B cell (primary cell): ENCODE results near the gene SEMA6C. TPM values are rescaled to one million over a fixed set of nuclear protein-coding genes. Genes with fewer than 3 reads are reported as not detected.

ENCODE experiments used
- ATAC-seq: fragments of 200-7000 bp; cut with Tn5 transposase; one replicate; pipeline ENCODE4 v1.10.0; 2021; ENCODE audit warnings: low read depth, mild to moderate bottlenecking, moderate number of reproducible peaks, moderate library complexity
- CTCF ChIA-PET: fragments of 350-600 bp; sonication (Branson Sonifier 250); formaldehyde crosslinking; loops from one replicate; lab custom pipeline; 2021; ENCODE audit warnings: antibody characterized with exemption, inconsistent platforms; lab: Charles Lee
- POLR2A ChIA-PET: fragments of 350-600 bp; sonication (Branson Sonifier 250); formaldehyde crosslinking; loops from one replicate; lab custom pipeline; 2021; ENCODE audit warnings: antibody characterized with exemption; lab: Charles Lee
- DNase-seq: peaks from one replicate; pipeline ENCODE4 v3.0.0; 2013
- H2AFZ ChIP-seq: 2 replicates; pipeline ENCODE4 v1.6.1; 2012; ENCODE audit warnings: mild to moderate bottlenecking, low read depth, low read length; ENCODE audit not compliant: insufficient read depth, poor library complexity, severe bottlenecking
- H3K27ac ChIP-seq, 2 donors: 1 replicate in 1 of 2; 2 replicates in 1 of 2; pipeline ENCODE4 v1.5.1; 2012 to 2013; ENCODE audit warnings: low read length in 2 of 2, mild to moderate bottlenecking in 2 of 2, moderate library complexity in 1 of 2
- H3K27me3 ChIP-seq, 4 experiments: fragments of 200-600 bp in 1 of 4; sonication (generic) in 1 of 4; replicated peaks in 1 of 4; 1 replicate in 2 of 4; 2 replicates in 2 of 4; pipeline versions ENCODE4 v1.6.1 to v1.7.0; 2013 to 2016; ENCODE audit warnings: low read length in 3 of 4, mild to moderate bottlenecking in 2 of 4, mixed read lengths in 1 of 4, moderate library complexity in 1 of 4; ENCODE audit not compliant: insufficient read depth in 4 of 4, control insufficient read depth in 3 of 4; ENCODE audit errors: control extremely low read depth in 1 of 4
- H3K36me3 ChIP-seq, 2 experiments: replicated peaks in 1 of 2; 1 replicate in 1 of 2; 2 replicates in 1 of 2; pipeline versions ENCODE4 v1.6.1 to v1.7.1; 2013; ENCODE audit warnings: low read length in 1 of 2; ENCODE audit not compliant: insufficient read depth in 2 of 2, control insufficient read depth in 1 of 2; ENCODE audit errors: control extremely low read depth in 1 of 2, extremely low read depth in 1 of 2
- H3K4me1 ChIP-seq, 2 donors: fragments of 200-600 bp in 1 of 2; sonication (generic) in 1 of 2; 1 replicate in 1 of 2; 2 replicates in 1 of 2; pipeline versions ENCODE4 v1.5.1 to v1.6.1; 2013 to 2017; ENCODE audit warnings: low read length in 2 of 2; ENCODE audit not compliant: control insufficient read depth in 2 of 2, insufficient read depth in 2 of 2
- H3K4me2 ChIP-seq: replicated peaks from 2 replicates; pipeline ENCODE3; 2012; ENCODE audit warnings: mild to moderate bottlenecking, low read depth, low read length; ENCODE audit not compliant: poor library complexity, severe bottlenecking
- H3K4me3 ChIP-seq, 5 experiments: fragments of 200-600 bp in 1 of 5; sonication (generic) in 1 of 5; 1 replicate in 3 of 5; 2 replicates in 2 of 5; pipeline versions ENCODE4 v1.5.1 to v1.7.0; 2011 to 2016; ENCODE audit warnings: low read length in 4 of 5, mild to moderate bottlenecking in 4 of 5, low read depth in 2 of 5, control low read depth in 1 of 5, moderate library complexity in 1 of 5; ENCODE audit not compliant: insufficient read depth in 1 of 5; ENCODE audit errors: control extremely low read depth in 1 of 5, extremely low read depth in 1 of 5
- H3K79me2 ChIP-seq: fragments of 200-600 bp; sonication (generic); one replicate; pipeline ENCODE4 v1.6.0; 2016; ENCODE audit warnings: low read length; ENCODE audit not compliant: control insufficient read depth, insufficient read depth
- H3K9ac ChIP-seq: fragments of 200-600 bp; sonication (generic); 2 replicates; pipeline ENCODE4 v1.6.1; 2017; ENCODE audit warnings: mild to moderate bottlenecking, low read length, moderate library complexity
- H3K9me3 ChIP-seq, 3 donors: one replicate each; pipeline versions ENCODE4 v1.6.1 to v1.7.1; 2013; ENCODE audit warnings: low read length in 2 of 3; ENCODE audit not compliant: control insufficient read depth in 2 of 3, insufficient read depth in 1 of 3; ENCODE audit errors: control extremely low read depth in 1 of 3
- H4K20me1 ChIP-seq: 2 replicates; pipeline ENCODE4 v1.6.0; 2012; ENCODE audit warnings: mild to moderate bottlenecking, low read length; ENCODE audit not compliant: insufficient read depth, control insufficient read depth, poor library complexity, severe bottlenecking
- H3K27ac Mint-ChIP-seq: one replicate; pipeline ENCODE4 v1.8.0; 2021; ENCODE audit warnings: mixed read lengths
- H3K27me3 Mint-ChIP-seq: one replicate; pipeline ENCODE4 v1.8.0; 2021; ENCODE audit warnings: mixed read lengths
- H3K4me1 Mint-ChIP-seq: one replicate; pipeline ENCODE4 v1.8.0; 2021; ENCODE audit warnings: mixed read lengths
- H3K4me3 Mint-ChIP-seq: one replicate; pipeline ENCODE4 v1.8.0; 2021; ENCODE audit warnings: mixed read lengths
- H3K9me3 Mint-ChIP-seq: one replicate; pipeline ENCODE4 v1.8.0; 2022; ENCODE audit warnings: mixed read lengths; ENCODE audit not compliant: insufficient read depth
- EZH2 ChIP-seq: IDR thresholded peaks from 2 replicates; pipeline ENCODE4 v1.6.1; 2012; ENCODE audit warnings: borderline replicate concordance, low read depth, mild to moderate bottlenecking, moderate library complexity, low read length; ENCODE audit not compliant: insufficient read depth, poor library complexity, severe bottlenecking
- WGBS: methylation state at CpG from one replicate; pipeline ENCODE4 v1.1.5; 2013; ENCODE audit warnings: missing lambda C conversion rate; ENCODE audit not compliant: insufficient coverage; 5-methylcytosine and 5-hydroxymethylcytosine counted together
- intact Hi-C: fragments of 100-400 bp; cut with micrococcal nuclease; formaldehyde crosslinking; loops from one replicate; pipeline ENCODE4 v1.10.0; 2022
- polyA plus RNA-seq: library from polyadenylated mRNA; depleted of rRNA; stranded (reverse); fragments of >200 nt; gene quantifications from 2 replicates; pipeline ENCODE4 v1.2.3, GENCODE V29; 2012
- total RNA-seq, 2 donors: library from RNA; stranded (reverse); fragments of 120-200 nt in 1 of 2; gene quantifications; 1 replicate in 1 of 2; 2 replicates in 1 of 2; pipeline versions ENCODE4 v1.2.3 to v1.2.4, GENCODE V29; 2013 to 2022
- TF ChIP-seq, protein P1 (sequence below): fragments of 200-600 bp; IDR thresholded peaks from one replicate; pipeline ENCODE4 v1.8.0; 2022; ENCODE audit warnings: antibody characterized with exemption, mild to moderate bottlenecking

The SEMA6C gene
- total and polyA plus RNA-seq, 2 donors (not counting 1 experiment from before 2014, with no cell fraction given), result 0.86 to 1.3 TPM

DNA sequence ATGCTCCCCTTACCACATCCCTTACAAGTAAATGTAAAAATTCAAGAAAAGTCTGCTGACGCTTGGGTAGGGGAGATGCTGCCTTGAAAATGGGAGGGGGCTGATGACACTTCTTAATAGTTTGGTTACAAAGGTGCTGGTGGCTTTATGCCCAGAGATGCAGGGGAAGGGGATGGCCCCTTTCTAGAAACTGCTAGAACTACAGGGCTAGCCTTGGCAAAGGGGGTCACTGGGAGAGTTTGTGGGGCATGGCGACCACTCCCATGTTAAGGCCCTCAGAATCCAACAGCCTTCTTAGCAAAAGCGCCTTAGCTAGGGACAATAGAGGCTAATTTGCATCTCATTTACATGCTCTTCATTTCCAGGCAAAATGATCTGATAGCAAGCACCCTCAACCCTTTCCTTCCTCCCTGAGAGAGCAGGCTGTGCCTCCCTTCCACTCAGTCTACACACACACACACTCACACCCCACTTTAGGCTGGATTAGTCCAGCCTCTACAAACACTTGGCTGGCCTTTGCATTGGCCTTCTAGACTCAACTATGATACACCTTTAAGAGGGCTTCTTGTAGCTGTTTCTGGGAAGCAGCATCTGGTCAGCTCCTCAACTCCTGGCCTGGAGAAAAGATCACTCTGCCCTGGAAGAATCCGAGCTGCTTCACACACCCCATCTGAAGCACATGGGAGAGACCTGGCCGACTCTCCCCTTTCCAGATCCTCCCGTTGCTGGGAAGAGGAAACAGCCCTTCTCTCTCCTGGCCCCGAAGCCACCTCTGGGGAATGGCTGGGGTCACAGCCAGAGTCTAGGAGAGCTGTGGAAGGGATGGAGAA is 1.7 kb downstream of the SEMA6C start:
- no peak for TF ChIP-seq EZH2
- TF ChIP-seq, protein P1, sequence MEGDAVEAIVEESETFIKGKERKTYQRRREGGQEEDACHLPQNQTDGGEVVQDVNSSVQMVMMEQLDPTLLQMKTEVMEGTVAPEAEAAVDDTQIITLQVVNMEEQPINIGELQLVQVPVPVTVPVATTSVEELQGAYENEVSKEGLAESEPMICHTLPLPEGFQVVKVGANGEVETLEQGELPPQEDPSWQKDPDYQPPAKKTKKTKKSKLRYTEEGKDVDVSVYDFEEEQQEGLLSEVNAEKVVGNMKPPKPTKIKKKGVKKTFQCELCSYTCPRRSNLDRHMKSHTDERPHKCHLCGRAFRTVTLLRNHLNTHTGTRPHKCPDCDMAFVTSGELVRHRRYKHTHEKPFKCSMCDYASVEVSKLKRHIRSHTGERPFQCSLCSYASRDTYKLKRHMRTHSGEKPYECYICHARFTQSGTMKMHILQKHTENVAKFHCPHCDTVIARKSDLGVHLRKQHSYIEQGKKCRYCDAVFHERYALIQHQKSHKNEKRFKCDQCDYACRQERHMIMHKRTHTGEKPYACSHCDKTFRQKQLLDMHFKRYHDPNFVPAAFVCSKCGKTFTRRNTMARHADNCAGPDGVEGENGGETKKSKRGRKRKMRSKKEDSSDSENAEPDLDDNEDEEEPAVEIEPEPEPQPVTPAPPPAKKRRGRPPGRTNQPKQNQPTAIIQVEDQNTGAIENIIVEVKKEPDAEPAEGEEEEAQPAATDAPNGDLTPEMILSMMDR, result no peak
- Mint-ChIP-seq H3K27me3 (peaks cover 9% of the 10 kb centered on the region), H3K9me3 (no peaks in the 10 kb centered on the region), H3K4me3 (peak overlapping the region; percentile 55), H3K27ac (no peak overlapping the region), H3K4me1 (peaks cover 23% of the 10 kb centered on the region)
- DNase-seq (no peak), ATAC-seq (no peak)
- Histone ChIP-seq H3K9me3 (peaks cover 0 to 8% (median 0%) of the 10 kb centered on the region in 3 donors), H3K36me3 (no peaks in the 10 kb centered on the region), H3K27me3 (peaks cover 0 to 20% (median 8%) of the 10 kb centered on the region in 4 experiments), H3K79me2 (no peaks in the 10 kb centered on the region), H4K20me1 (no peaks in the 10 kb centered on the region), H3K4me1 (peaks cover 15 to 19% of the 10 kb centered on the region in 2 donors), H3K9ac (no peak overlapping the region), H2AFZ (no peak overlapping the region), H3K27ac (no peak overlapping the region), H3K4me2 (no peak overlapping the region), H3K4me3 (no peak overlapping the region)
- POLR2A ChIA-PET, result no interaction called here
- intact Hi-C loops, result no loop called here
- CTCF ChIA-PET, result interaction anchor here (1.0 to 2.4 kb wide), 3 partner anchors 9 to 45 kb away, joined by 3 to 9 read pairs (median 4); no protein-coding TSS in a partner anchor
- WGBS, result 83% methylated on average over 3 of the region's 7 CpGs

DNA sequence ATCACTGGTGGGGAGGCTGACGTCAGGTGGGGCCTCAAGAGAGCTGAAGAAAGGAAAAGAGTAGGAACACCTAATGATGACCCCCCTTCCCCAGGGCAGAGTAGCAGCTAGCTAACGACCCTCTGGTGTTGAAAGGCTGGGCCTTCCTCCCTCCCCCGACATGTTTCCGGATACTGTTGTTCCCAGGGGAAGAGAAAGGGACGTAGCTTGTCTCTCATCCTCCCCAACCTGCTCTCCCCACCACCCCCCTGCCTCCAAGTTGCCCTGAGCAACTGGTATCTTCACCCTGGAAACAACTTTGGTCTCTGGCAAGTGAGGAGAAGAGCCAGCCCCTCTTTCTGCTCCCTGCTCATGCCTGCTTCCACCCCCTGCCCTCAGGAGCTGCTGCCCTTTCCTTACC is 2.4 kb downstream of the SEMA6C start:
- H3K4me1 ChIP-seq, result peaks cover 15 to 19% of the 10 kb centered on the region in 2 donors
- H3K27me3 ChIP-seq, result peaks cover 0 to 20% (median 8%) of the 10 kb centered on the region in 4 experiments
- H3K9ac ChIP-seq, result no peak overlapping the region
- 44% methylated on average over 2 of the region's 5 CpGs for WGBS
- H3K4me2 ChIP-seq, result no peak overlapping the region
- no peaks in the 10 kb centered on the region for H3K9me3 Mint-ChIP-seq
- intact Hi-C loops, result no loop called here
- H3K27me3 Mint-ChIP-seq, result peaks cover 9% of the 10 kb centered on the region
- H3K36me3 ChIP-seq, result no peaks in the 10 kb centered on the region
- TF ChIP-seq, protein P1, result no peak
- TF ChIP-seq EZH2, result no peak
- H3K4me3 ChIP-seq, result no peak overlapping the region
- no peak overlapping the region for H3K27ac ChIP-seq
- peaks cover 23% of the 10 kb centered on the region for H3K4me1 Mint-ChIP-seq
- no peak overlapping the region for H2AFZ ChIP-seq
- H3K27ac Mint-ChIP-seq, result no peak overlapping the region
- no peak for ATAC-seq
- no peaks in the 10 kb centered on the region for H3K79me2 ChIP-seq
- H3K9me3 ChIP-seq, result peaks cover 0 to 8% (median 0%) of the 10 kb centered on the region in 3 donors
- no peak for DNase-seq
- ChIA-PET POLR2A (no interaction called here), CTCF (interaction anchor here (0.7 to 2.4 kb wide), 4 partner anchors 9 to 45 kb away, joined by 3 to 9 read pairs (median 3); no protein-coding TSS in a partner anchor)
- no peak overlapping the region for H3K4me3 Mint-ChIP-seq
- no peaks in the 10 kb centered on the region for H4K20me1 ChIP-seq
